Aorta (tissue), 5 donors: ENCODE data around the gene COL4A3. TPM values are rescaled to one million over a fixed set of nuclear protein-coding genes. Genes with fewer than 3 reads are reported as not detected.
A peak's percentile ranks its signal among the peaks of the same experiment; 100 is the strongest.

Experiments
- ATAC-seq: fragments of 200-7000 bp; cut with Tn5 transposase; one replicate; pipeline ENCODE4 v1.9.1; 2022; ENCODE audit warnings: moderate library complexity; ENCODE audit not compliant: low FRiP score
- DNase-seq, 2 donors: peaks; one replicate each; pipeline ENCODE4 v3.0.0-alpha.2; 2020
- H3K27ac ChIP-seq, 2 donors: one replicate each; pipeline ENCODE4 v1.5.1; 2013; ENCODE audit warnings: low read length in 2 of 2, mild to moderate bottlenecking in 2 of 2, moderate library complexity in 2 of 2, control low read depth in 1 of 2, inconsistent platforms in 1 of 2, low read depth in 1 of 2
- H3K27me3 ChIP-seq, 2 donors: one replicate each; pipeline ENCODE4 v1.6.1; 2013; ENCODE audit warnings: control low read depth in 1 of 2, low read length in 1 of 2, mild to moderate bottlenecking in 1 of 2, moderate library complexity in 1 of 2; ENCODE audit not compliant: insufficient read depth in 2 of 2, control insufficient read depth in 1 of 2
- H3K36me3 ChIP-seq, 2 donors: one replicate each; pipeline ENCODE4 v1.6.1; 2013; ENCODE audit warnings: control low read depth in 1 of 2, low read length in 1 of 2, mild to moderate bottlenecking in 1 of 2; ENCODE audit not compliant: insufficient read depth in 2 of 2, control insufficient read depth in 1 of 2
- H3K4me1 ChIP-seq, 2 donors: one replicate each; pipeline ENCODE4 v1.6.1; 2013; ENCODE audit warnings: low read length in 2 of 2, control low read depth in 1 of 2, mild to moderate bottlenecking in 1 of 2, moderate library complexity in 1 of 2; ENCODE audit not compliant: insufficient read depth in 2 of 2, control insufficient read depth in 1 of 2
- H3K4me3 ChIP-seq, 2 donors: one replicate each; pipeline ENCODE4 v1.5.1; 2013; ENCODE audit warnings: low read length in 2 of 2, control low read depth in 1 of 2, mild to moderate bottlenecking in 1 of 2
- H3K9me3 ChIP-seq: one replicate; pipeline ENCODE4 v1.6.1; 2013; ENCODE audit warnings: mild to moderate bottlenecking, low read length; ENCODE audit not compliant: control insufficient read depth
- WGBS, 2 donors: extraction: QIAGEN DNeasy Blood & Tissue Kit; methylation state at CpG; one replicate each; pipeline ENCODE4 v1.1.7; 2013; 5-methylcytosine and 5-hydroxymethylcytosine counted together
- intact Hi-C, 2 donors: fragments of 100-400 bp; cut with DNase I; formaldehyde crosslinking; loops; one replicate each; pipeline versions ENCODE4 v1.14.2 to v1.15.0; 2022
- polyA plus RNA-seq, 2 donors: library from polyadenylated mRNA; stranded (reverse); fragments of 200-250 nt; gene quantifications; one replicate each; pipeline ENCODE4 v1.2.3, GENCODE V29; 2013
- total RNA-seq, 2 donors: library from RNA; stranded (reverse); fragmentation: NEBNext Ultra II Directional; extraction: Animal tissue kit (Norgen Biotek cat#: 25700); gene quantifications; one replicate each; pipeline ENCODE4 v1.2.1, GENCODE V29; 2021
- donor health status: healthy with polysubstance abuse.
- donor health status: Bipolar disorder and iron deficiency.
- donor health status: DM: no; HTN: no; CAD: no.
- donor health status: DM: no; HTN: no; CAD: no.
- donor health status: DM: yes; HTN: yes; CAD: no.

Gene COL4A3
- total and polyA plus RNA-seq, 4 donors, result 2.8 to 22.7 (median 14.6) TPM

DNA sequence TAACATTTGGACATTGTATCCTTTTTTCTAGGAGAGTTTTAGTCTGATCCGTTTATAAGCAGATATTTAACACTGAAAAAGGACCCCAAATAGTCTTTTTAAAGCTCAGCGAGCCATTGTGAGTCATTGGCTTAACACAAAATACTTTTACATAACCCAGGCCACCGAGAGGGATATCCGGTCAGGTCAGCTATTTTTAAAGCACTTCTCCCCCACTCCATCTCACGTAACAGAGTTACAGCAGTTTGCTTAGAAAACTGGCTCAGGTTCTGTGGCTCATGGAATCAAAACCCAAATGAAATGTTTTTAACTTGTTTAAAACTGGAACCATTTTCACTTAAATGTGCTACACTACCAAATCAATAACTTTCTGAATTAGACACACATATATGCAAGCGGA is 23.9 kb downstream of the COL4A3 start:
- peak overlapping the region in 1 of 2 donors; percentile 90 for H3K27ac ChIP-seq
- WGBS, 2 donors, result 7 to 16% methylated on average over 6 of the region's 6 CpGs
- peaks cover 0 to 13% of the 10 kb centered on the region in 2 donors for H3K4me1 ChIP-seq
- no peaks in the 10 kb centered on the region for H3K27me3 ChIP-seq
- H3K9me3 ChIP-seq, result no peaks in the 10 kb centered on the region
- peaks cover 0 to 3% of the 10 kb centered on the region in 2 donors for H3K36me3 ChIP-seq
- ATAC-seq, result peak; percentile 45
- DNase-seq, result no peak
- intact Hi-C loops, result no loop called here
- H3K4me3 ChIP-seq, result no peak overlapping the region

DNA sequence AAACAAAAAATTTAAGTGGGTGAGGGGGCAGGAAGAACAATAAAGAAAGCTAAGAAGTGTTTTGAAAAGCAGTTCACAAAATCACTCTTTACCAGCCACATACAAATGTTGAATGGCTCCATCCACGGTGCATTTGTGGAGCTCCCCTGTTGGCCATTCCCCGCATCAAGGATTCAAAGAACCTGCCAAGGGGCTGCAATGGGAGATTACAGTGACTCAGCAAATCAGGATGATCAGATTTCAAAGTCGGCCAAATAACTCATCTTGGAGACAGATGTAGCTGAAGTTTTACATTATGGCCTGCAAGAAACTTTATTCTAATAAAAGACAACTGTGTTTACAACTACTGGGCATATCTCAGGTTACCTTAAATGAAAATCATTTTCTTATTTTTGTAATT is 26.9 kb downstream of the COL4A3 start:
- no peaks in the 10 kb centered on the region for H3K36me3 ChIP-seq
- WGBS, 2 donors, result 54 to 56% methylated on average over 3 of the region's 3 CpGs
- intact Hi-C loops, result no loop called here

GRCh38 chr2:227192491-227192890 is 28.1 kb downstream of the COL4A3 start:
- 86 to 90% methylated on average over 3 of the region's 3 CpGs for WGBS, 2 donors

More for the DNA sequence above, 26.9 kb downstream of the COL4A3 start:
- ATAC-seq (no peak), DNase-seq (no peak)
- Histone ChIP-seq H3K4me1 (peaks cover 0 to 13% of the 10 kb centered on the region in 2 donors), H3K27ac (no peak overlapping the region), H3K27me3 (no peaks in the 10 kb centered on the region), H3K4me3 (no peak overlapping the region), H3K9me3 (no peaks in the 10 kb centered on the region)

GRCh38 chr2:227194219-227194618 is 29.8 kb downstream of the COL4A3 start:
- no peaks in the 10 kb centered on the region for H3K36me3 ChIP-seq
- 65 to 84% methylated on average over 2 of the region's 2 CpGs for WGBS, 2 donors
- H3K4me1 ChIP-seq, result peaks cover 0 to 2% of the 10 kb centered on the region in 2 donors
- H3K27ac ChIP-seq, result no peak overlapping the region
- DNase-seq (no peak), ATAC-seq (no peak)
- no peaks in the 10 kb centered on the region for H3K27me3 ChIP-seq
- intact Hi-C loops, result no loop called here
- no peaks in the 10 kb centered on the region for H3K9me3 ChIP-seq
- H3K4me3 ChIP-seq, result no peak overlapping the region

More at GRCh38 chr2:227192491-227192890, 28.1 kb downstream of the COL4A3 start:
- Histone ChIP-seq H3K4me1 (peaks cover 0 to 6% of the 10 kb centered on the region in 2 donors), H3K9me3 (no peaks in the 10 kb centered on the region), H3K36me3 (no peaks in the 10 kb centered on the region), H3K27ac (no peak overlapping the region), H3K27me3 (no peaks in the 10 kb centered on the region), H3K4me3 (no peak overlapping the region)
- intact Hi-C loops, result no loop called here
- DNase-seq, result no peak
- ATAC-seq, result no peak

- no peaks in the 10 kb centered on the region for H3K36me3 ChIP-seq
- 82 to 86% methylated on average over 3 of the region's 3 CpGs for WGBS, 2 donors
- H3K9me3 ChIP-seq, result no peaks in the 10 kb centered on the region
- H3K27me3 ChIP-seq, result no peaks in the 10 kb centered on the region
- ATAC-seq (no peak), DNase-seq (no peak)
- intact Hi-C loops, result no loop called here
- no peaks in the 10 kb centered on the region for H3K4me1 ChIP-seq
- no peak overlapping the region for H3K27ac ChIP-seq
- H3K4me3 ChIP-seq, result no peak overlapping the region
Measured at GRCh38 chr2:227198866-227199265, 34.4 kb downstream of the COL4A3 start.

DNA sequence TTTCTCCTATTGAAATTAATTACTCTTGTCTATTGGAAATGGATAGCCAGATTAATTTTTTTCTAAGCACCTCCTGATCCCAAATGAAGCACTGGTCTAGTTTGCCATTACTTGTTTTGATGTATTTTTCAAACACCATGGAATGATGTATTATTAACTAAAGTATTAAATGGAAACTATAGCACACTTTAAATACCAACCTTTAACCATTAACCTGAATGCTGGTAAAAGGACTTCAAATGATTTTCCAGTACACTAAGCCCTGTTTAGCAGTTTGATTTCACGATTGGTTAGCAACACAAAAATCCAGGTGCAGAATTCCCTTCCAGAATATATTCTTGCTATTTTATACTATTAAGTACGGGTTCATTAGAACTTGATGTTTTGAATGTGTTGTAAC is 37.3 kb downstream of the COL4A3 start:
- no peak for ATAC-seq

GRCh38 chr2:227204452-227204851 is 40.0 kb downstream of the COL4A3 start:
- DNase-seq (no peak), ATAC-seq (no peak)
- no peaks in the 10 kb centered on the region for H3K9me3 ChIP-seq
- no peaks in the 10 kb centered on the region for H3K4me1 ChIP-seq
- intact Hi-C loops, result no loop called here
- no peaks in the 10 kb centered on the region for H3K36me3 ChIP-seq
- no peak overlapping the region for H3K4me3 ChIP-seq
- 90 to 92% methylated on average over 4 of the region's 4 CpGs for WGBS, 2 donors
- H3K27me3 ChIP-seq, result no peaks in the 10 kb centered on the region
- H3K27ac ChIP-seq, result no peak overlapping the region

More for the DNA sequence above, 37.3 kb downstream of the COL4A3 start:
- Histone ChIP-seq H3K4me3 (no peak overlapping the region), H3K27me3 (no peaks in the 10 kb centered on the region), H3K4me1 (no peaks in the 10 kb centered on the region), H3K9me3 (no peaks in the 10 kb centered on the region), H3K27ac (no peak overlapping the region), H3K36me3 (no peaks in the 10 kb centered on the region)
- DNase-seq, result no peak
- intact Hi-C loops, result no loop called here
- WGBS, 2 donors, result 89 to 91% methylated on average over 2 of the region's 2 CpGs

DNA sequence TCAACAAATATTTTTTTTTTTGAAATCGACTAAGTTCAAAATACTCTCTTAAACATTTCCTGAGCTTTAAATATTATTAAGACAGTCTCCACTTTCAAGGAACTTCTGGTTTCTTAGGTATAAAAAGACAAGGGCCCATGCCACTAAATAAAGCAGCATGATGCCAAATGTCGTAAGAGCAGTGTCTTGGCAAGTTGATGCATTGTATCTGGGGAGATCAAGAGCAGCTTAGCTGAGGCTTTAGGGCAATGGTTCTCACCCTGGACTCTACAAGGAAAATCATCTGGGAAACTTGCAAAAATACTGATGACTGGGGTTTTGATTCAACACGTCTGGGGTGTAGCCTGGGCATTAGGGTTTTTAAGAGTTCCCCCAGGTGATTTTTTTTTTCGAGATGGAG is 41.3 kb downstream of the COL4A3 start:
- DNase-seq, result no peak
- no peaks in the 10 kb centered on the region for H3K9me3 ChIP-seq
- no peak overlapping the region for H3K27ac ChIP-seq
- intact Hi-C loops, result no loop called here
- WGBS, 2 donors, result 66 to 73% methylated on average over 4 of the region's 4 CpGs
- ATAC-seq, result no peak
- H3K27me3 ChIP-seq, result no peaks in the 10 kb centered on the region
- H3K36me3 ChIP-seq, result no peaks in the 10 kb centered on the region
- H3K4me3 ChIP-seq, result no peak overlapping the region
- H3K4me1 ChIP-seq, result no peaks in the 10 kb centered on the region

DNA sequence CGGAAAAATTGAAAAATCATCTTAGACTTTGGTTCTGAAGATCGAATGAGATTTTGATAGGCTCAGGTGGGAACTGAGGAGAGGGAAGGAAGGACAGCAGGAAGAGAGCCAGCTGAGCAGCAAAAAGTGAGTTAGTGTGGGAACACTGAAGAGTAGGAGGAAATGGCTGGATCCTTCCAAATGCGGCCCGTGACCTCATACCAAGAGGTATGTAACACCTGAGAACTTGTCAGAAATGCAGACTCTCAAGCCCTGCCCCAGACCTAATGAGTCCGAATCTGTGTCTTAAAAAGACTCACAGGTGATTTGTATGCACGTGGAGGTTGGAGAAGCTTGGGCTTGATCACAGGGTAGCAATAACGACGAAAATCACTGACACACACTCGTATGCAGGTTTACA is 42.0 kb downstream of the COL4A3 start:
- Histone ChIP-seq H3K27me3 (no peaks in the 10 kb centered on the region), H3K4me1 (no peaks in the 10 kb centered on the region), H3K36me3 (no peaks in the 10 kb centered on the region), H3K4me3 (no peak overlapping the region), H3K27ac (no peak overlapping the region), H3K9me3 (no peaks in the 10 kb centered on the region)
- intact Hi-C loops, result no loop called here
- no peak for ATAC-seq
- WGBS, 2 donors, result 86 to 90% methylated on average over 9 of the region's 9 CpGs
- DNase-seq, result no peak
